A172 (cell line): ENCODE data around the gene LIN54. TPM values are rescaled to one million over a fixed set of nuclear protein-coding genes. Genes with fewer than 3 reads are reported as not detected.
A peak's percentile ranks its signal among the peaks of the same experiment; 100 is the strongest.
"Not testable (repeated sequence)": the region's sequence is repeated elsewhere in the genome, so short reads cannot be mapped to it uniquely, and the experiment has no call there.

Experiments
- DNase-seq: peaks from one replicate; pipeline ENCODE4 v3.0.0-alpha.2; 2015; ENCODE audit warnings: low spot score
- total RNA-seq: library from RNA; depleted of rRNA; stranded (reverse); fragments of >200 nt; shearing (Covaris generic); gene quantifications from 2 replicates; pipeline ENCODE4 v1.2.3, GENCODE V29; 2014; rRNA removed

The LIN54 gene
- total RNA-seq = 33.5 and 35.1 TPM in 2 replicates

- DNase-seq = peak; percentile 53
Measured at GRCh38 chr4:83010522-83011318, at the start of gene LIN54. LIN54 (minus strand) TSS chr4:83010823; CDS start chr4:82984844, 25,979 bp downstream.

DNA sequence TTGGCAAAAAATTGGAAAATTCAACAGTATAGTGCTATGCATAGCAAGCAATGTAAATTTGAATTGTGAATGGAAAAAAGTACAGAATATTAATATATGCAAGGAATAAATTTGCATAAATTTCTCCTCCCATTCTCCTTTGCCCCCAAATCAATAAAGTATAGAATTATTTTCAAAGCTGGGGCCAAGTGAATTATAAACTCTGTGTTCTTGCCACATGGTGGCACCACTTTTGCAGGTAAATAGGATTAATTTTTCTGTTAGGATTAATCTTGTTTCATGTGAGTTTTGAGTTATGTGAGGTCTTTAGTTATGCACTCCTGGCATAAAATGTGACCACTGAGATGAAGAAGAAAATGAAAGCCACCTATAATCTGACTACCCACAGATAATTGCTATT is 44.3 kb upstream of the LIN54 start:
- DNase-seq = no peak

DNA sequence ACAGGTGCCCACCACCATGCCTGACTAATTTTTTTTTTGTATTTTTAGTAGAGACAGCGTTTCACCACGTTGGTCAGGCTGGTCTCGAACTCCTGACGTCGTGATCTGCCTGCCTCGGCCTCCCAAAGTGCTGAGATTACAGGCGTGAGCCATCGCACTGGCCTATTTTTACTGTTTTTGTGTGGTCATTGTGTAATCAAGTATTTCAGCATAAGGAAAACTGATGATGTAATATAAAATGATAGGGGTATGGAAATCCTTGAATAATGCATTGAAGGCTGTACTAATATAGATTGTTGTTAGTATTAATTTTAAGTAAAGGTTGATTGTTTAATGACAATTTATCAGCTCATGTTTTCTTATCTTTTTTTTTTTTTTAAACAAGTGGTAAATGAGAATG is 38.2 kb upstream of the LIN54 start:
- not testable (repeated sequence) for DNase-seq

DNA sequence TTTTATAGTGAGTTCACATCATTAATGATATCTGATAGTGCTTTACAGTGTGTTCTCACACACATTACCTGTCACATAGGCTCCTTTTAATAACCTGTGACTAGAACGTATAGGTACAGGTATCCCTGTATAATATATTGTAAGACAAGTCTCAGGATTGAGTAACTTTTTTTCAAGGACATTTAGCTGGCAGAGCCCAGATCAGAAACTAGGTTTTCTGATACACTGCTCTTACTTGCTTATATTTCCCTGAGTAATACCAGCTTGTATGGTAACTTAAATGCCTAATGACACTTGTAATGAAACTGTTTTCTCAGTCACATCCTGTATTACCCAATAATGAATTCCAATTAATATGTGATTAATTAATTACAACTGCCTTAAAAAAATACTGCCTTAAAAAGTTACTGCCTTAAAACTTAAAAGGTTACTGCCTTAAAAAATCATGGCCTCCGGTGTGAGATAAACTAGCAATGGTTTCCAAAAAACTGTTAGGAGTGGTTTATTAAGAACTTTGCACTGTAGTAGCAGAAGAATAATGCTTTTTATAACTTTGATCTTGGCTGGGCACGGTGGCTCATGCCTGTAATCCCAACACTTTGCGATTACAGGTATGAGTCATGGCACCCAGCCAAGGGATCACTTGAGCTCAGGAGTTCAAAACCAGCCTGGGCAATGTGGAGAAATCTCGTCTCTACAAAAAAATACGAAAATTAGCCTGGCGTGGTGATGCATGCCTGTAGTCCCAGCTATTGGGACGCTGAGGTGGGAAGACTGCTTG is 36.3 kb upstream of the LIN54 start:
- DNase-seq = no peak

GRCh38 chr4:83043801-83044407 is 33.3 kb upstream of the LIN54 start:
- DNase-seq = peak; percentile 75

DNA sequence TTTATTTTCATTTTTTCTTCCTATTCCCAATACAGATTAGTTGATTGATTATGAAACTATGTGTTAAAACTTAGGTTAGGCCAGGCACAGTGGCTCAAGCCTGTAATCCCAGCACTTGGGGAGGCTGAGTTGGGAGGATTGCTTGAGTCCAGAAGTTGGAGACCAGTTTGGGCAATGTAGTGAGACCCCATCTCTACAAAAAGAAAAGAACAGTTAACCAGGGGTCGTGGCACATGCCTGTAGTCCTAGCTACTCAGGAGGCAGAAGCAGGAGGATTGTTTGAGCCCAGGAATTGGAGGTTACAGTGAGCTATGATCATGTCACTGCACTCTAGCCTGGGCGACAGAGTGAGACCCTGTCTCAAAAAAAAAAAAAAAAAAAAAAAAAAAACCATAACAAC is 32.5 kb upstream of the LIN54 start:
- DNase-seq = not testable (repeated sequence)

DNA sequence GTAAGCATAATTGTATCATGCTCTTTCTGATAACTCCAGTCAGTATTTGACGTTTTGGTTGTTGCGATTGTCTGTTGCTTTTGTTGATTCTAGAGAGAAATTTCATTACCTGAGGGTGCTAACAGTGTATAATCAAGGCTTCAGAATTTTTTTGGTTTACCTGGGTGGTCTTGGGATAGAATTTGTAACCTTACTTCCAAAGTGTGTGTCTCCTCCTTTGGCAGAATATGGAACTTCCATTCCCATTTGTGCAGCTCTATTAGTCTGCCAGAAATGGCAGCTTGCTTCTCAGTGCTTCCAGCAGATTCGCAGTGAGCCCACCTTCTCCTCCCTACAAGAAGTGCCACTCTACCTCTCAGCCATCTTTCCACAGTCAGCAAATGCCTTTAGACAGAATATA is 29.6 kb upstream of the LIN54 start:
- no peak for DNase-seq

- no peak for DNase-seq
Measured at GRCh38 chr4:83036991-83037665, 26.5 kb upstream of the LIN54 start.

DNA sequence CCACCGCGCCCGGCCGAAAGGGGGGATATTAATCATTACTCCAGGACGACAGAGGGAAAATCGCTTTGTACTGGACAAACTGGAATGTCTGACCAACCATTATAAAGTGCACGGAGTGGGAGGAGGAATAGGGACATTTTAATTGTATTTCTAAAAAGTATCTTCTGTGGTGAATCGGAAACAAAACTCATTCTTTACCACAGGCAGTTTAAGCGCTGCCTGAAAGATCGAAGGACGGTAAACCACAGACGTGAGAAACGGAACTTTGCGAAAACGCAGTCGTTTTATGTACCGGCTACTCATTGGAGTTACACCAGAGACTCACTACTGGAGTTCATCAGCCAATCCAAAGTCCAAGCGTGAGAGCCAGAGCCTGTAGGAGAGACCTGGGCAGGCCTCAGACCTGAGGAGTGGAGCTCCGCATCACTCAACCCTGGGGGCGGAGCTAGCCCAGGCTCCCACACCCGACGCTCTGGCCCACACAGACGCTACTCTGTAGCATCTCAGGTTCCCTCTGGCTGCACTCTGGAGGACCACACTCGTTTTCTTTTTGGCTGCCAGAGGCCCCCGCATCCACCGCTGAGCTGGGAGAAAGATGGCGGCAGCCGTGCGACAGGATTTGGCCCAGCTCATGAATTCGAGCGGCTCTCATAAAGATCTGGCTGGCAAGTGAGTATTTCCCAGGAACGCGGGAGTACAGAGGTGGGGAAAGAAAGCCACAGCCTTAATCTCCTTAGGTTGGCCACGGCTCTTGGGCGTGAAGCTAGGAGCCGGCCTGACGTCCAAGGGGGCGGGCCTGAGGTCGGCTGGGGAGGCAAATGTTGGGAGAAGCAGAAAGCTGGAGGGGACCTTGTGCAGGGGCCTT is 24.2 kb upstream of the LIN54 start, which contains the start of gene COPS4:
Gene COPS4 (plus strand): TSS at position 554 of the 865 bp plus-strand sequence. CDS start 42 bp downstream, at position 596.
- peak; percentile 99 for DNase-seq

GRCh38 chr4:83029688-83030087 is 19.1 kb upstream of the LIN54 start:
- DNase-seq = no peak

DNA sequence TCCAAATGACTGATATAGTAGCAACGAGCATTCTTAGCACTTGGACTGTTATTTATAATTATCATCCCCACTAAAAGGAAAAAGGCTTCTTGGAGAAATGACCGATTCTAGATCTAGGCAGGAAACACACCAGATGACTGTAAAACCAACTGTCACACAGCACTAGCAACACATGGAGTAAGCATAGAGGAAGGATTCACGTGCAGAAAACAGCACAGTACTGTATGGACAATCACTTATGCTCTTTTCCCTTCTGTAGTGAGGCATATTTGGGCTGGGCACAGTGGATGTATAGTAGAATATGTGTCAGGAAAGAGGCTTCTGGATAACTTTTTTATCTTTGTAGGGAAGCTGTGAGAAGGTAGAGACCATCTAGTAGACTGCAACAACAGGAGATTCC is 18.4 kb upstream of the LIN54 start:
- no peak for DNase-seq

- DNase-seq = no peak
Measured at GRCh38 chr4:83025563-83025962, 14.9 kb upstream of the LIN54 start.

DNA sequence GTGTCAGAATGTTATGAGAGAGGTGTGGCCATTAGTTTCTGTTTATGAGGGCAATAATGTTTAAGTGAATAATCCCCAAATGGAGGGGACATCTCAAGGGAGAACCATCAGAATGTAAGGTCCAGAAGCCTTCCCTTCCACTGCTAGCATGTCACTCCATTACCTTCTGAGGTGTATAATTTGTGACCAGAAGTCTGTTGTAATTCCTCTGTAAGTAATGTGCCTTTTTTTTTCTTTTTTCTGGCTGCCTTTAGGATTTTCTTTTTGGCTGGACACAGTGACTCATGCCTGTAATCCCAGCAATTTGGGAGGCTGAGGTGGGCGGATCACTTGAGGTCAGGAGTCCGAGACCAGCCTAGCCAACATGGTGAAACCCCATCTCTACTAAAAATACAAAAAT is 13.6 kb upstream of the LIN54 start:
- no peak for DNase-seq

DNA sequence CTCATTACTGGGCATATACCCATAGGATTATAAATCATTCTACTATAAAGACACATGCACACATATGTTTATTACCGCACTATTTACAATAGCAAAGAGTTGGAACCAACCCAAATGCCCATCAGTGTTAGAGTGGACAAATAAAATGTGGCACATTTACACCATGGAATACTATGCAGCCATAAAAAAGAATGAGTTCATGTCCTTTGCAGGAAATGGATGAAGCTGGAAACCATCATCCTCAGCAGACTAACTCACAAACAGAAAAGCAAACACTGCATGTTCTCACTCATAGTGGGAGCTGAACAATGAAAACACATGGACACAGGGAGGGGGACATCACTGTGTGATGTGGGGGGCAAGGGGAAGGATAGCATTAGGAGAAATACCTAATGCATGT is 13.0 kb upstream of the LIN54 start:
- DNase-seq = not testable (repeated sequence)

- DNase-seq = no peak
Measured at GRCh38 chr4:83022724-83023450, 12.3 kb upstream of the LIN54 start.

DNA sequence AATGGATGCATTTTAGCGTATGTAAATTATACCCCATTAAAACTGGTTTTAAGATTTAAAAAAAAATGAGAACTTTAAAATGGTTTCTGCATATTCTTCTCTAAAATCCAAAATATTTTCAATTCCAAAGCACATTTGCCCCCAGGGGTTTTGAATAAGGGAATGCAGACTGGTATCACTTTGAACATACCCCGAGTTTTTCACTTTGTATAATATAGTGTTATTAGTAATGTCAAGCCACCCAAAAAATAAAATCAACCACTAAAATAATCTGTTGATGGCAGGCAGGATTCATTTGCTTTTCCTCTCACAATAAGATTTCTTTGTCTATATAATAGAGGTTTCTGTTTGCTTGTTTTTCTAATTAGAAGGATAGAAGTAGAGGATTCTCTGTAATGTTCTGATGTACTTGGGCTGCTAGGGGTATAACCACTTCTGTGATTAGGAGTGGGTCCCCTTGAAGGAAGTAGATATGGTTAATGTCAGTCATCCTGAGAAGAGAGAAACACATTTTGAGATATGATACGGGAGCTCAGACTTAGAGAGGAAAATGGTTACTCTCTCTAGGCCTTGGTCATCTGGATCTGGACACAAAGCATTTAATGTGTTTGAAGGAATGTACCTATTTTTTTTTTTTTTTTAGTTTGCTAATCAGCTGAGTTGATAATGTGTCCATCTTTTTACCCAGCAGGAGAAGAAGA is 9.3 kb upstream of the LIN54 start:
- no peak for DNase-seq

DNA sequence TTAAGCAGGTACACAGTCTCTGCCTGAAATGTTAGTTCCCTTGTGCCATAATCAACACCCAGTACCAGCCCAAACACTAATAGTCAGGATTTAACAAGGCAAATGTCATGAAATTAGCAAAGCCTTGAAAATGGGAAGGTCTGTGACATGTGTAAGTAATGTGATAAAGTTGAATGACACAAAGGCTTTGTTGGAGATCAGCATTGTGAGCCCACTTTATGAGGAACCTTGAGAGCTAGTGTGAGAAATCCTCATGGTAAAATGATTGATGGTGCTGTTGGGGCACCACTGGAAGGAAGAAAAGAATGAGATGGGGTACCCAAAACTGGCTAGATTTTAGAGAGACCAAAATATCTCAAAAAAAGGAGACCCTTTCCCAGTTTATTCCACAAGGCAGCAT is 3.3 kb upstream of the LIN54 start:
- DNase-seq = no peak

GRCh38 chr4:83013420-83013867 is 2.8 kb upstream of the LIN54 start:
- DNase-seq = no peak

DNA sequence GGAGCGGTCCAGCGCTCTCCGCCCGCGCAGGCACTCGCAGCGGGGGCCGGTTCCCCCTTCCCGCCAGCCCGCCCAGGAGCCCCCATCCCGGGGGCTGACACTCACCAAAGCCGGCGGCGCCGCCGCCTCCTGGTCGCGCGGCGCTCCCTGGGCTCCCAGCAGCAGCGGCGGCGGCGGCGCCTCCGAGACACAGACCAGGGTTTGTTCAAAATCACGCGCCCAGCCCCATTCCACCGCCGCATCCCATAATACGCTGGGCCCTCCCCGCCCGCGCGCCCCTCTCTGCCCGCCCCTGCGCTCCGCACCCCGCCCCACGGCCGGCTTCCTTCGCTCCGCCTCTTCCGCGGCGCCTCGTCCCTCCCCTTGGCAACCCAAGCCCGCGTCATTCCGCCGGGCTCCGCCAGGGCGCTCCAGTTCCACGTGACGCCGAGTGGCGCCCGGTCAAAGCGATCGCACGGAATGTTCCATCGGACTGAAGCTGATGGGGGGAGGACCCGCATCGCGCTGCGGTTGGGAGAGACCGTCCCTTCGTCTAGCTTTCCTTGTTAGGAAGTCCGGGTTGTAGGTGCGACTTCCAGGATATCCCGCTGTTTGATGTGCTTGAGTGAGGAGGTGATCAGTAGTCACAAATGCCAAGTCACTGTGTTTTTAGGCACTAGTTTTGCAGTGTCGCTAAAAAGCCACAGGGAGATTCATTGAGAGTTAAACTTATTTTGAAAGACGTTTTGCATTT is 2.2 kb upstream of the LIN54 start:
- peak; percentile 92 for DNase-seq
